GM12878 (cell line): ENCODE measurements around the gene MED31. TPM values are rescaled to one million over a fixed set of nuclear protein-coding genes. Genes with fewer than 3 reads are reported as not detected.

Experiments
- ATAC-seq: fragments of 200-7000 bp; cut with Tn5 transposase; 3 replicates; pipeline ENCODE4 v1.9.1; 2020; ENCODE audit warnings: mild to moderate bottlenecking, moderate library complexity
- BruUV-seq: library from RNA; stranded (reverse); fragments of 400-500 nt; replicated peaks from 2 replicates; lab custom pipeline; 2021; lab: Mats Ljungman, UMichigan
- CTCF ChIA-PET: fragments of 300-600 bp; sonication (Branson Sonifier 250); formaldehyde crosslinking; extraction: SDS; loops from one replicate; lab custom pipeline; 2021; ENCODE audit warnings: inconsistent platforms; lab: Yijun Ruan, JAX
- POLR2A ChIA-PET: fragments of 350-600 bp; formaldehyde crosslinking; extraction: SDS; loops from one replicate; lab custom pipeline; 2021; ENCODE audit warnings: inconsistent platforms; lab: Charles Lee
- RAD21 ChIA-PET: fragments of 300-600 bp; sonication (Branson Sonifier 250); formaldehyde crosslinking; loops from one replicate; lab custom pipeline; 2023; ENCODE audit warnings: antibody characterized with exemption; ENCODE audit not compliant: unreplicated experiment; lab: Charles Lee
- SMC1A ChIA-PET: fragments of 300-600 bp; sonication (Branson Sonifier 250); formaldehyde crosslinking; loops from one replicate; lab custom pipeline; 2023; ENCODE audit not compliant: unreplicated experiment, uncharacterized antibody; lab: Charles Lee
- DNase-seq: peaks from one replicate; pipeline ENCODE4 v3.0.0-alpha.2; 2011; ENCODE audit warnings: low read depth, low spot score
- FAIRE-seq: peaks from 3 replicates; lab custom pipeline; 2011; peaks lifted over from hg19 to GRCh38; lab: Jason Lieb, UNC
- H2AFZ ChIP-seq: 2 replicates; pipeline ENCODE4 v1.6.0; 2011; ENCODE audit warnings: low read depth, low read length, control low read depth; ENCODE audit not compliant: control insufficient read depth
- H3K27ac ChIP-seq: 2 replicates; pipeline ENCODE4 v1.5.1; 2011; ENCODE audit warnings: control low read depth; ENCODE audit not compliant: control insufficient read depth, insufficient read depth
- H3K27me3 ChIP-seq, 2 experiments: replicated peaks in 1 of 2; 2 replicates each; pipeline versions ENCODE4 v1.6.0 to v1.6.1; 2011; ENCODE audit warnings: low read length in 1 of 2; ENCODE audit not compliant: control insufficient read depth in 2 of 2, insufficient read depth in 2 of 2
- H3K36me3 ChIP-seq, 2 experiments: 2 replicates each; pipeline ENCODE4 v1.5.1; 2011; ENCODE audit warnings: low read length in 1 of 2; ENCODE audit not compliant: control insufficient read depth in 2 of 2, insufficient read depth in 2 of 2
- H3K4me1 ChIP-seq: 2 replicates; pipeline ENCODE4 v1.6.1; 2011; ENCODE audit warnings: mild to moderate bottlenecking, low read length, moderate library complexity, mixed read lengths; ENCODE audit not compliant: control insufficient read depth, insufficient read depth
- H3K4me2 ChIP-seq: 2 replicates; pipeline ENCODE4 v1.6.0; 2011; ENCODE audit warnings: control low read depth; ENCODE audit not compliant: control insufficient read depth, insufficient read depth
- H3K4me3 ChIP-seq: fragments of 200-600 bp; sonication (generic); 2 replicates; pipeline ENCODE4 v1.5.1; 2016
- H3K79me2 ChIP-seq: 2 replicates; pipeline ENCODE4 v1.6.0; 2011; ENCODE audit warnings: low read length; ENCODE audit not compliant: control insufficient read depth, insufficient read depth
- H3K9ac ChIP-seq: 2 replicates; pipeline ENCODE4 v1.8.0; 2011; ENCODE audit warnings: low read length, control low read depth, mixed read lengths; ENCODE audit not compliant: control insufficient read depth, insufficient read depth
- H3K9me3 ChIP-seq: replicated peaks from 3 replicates; pipeline ENCODE4 v1.5.1; 2011; ENCODE audit warnings: mild to moderate bottlenecking, low read length; ENCODE audit not compliant: control insufficient read depth, insufficient read depth
- H4K20me1 ChIP-seq: 2 replicates; pipeline ENCODE4 v1.6.0; 2011; ENCODE audit not compliant: control insufficient read depth, insufficient read depth
- ATF7 ChIP-seq: fragments of 450-650 bp; IDR thresholded peaks from 2 replicates; pipeline ENCODE4 v1.6.1; 2016; ENCODE audit warnings: low read depth, mild to moderate bottlenecking
- CREB1 ChIP-seq: IDR thresholded peaks from 2 replicates; pipeline ENCODE4 v1.6.1; 2012; ENCODE audit warnings: low read depth, mild to moderate bottlenecking, inconsistent platforms
- DPF2 ChIP-seq: fragments of 450-650 bp; IDR thresholded peaks from 2 replicates; pipeline ENCODE4 v1.6.1; 2017; ENCODE audit warnings: mild to moderate bottlenecking
- EP300 ChIP-seq, 2 experiments: fragments of 150-350 bp in 1 of 2; IDR thresholded peaks; 2 replicates each; pipeline ENCODE4 v1.6.1; 2011 to 2012; ENCODE audit warnings: low read depth in 2 of 2, low read length in 2 of 2, borderline replicate concordance in 1 of 2, improper control_type of control experiment in 1 of 2, inconsistent platforms in 1 of 2; ENCODE audit not compliant: control insufficient read depth in 1 of 2
- NFIC ChIP-seq: IDR thresholded peaks from 2 replicates; pipeline ENCODE4 v1.6.1; 2012; ENCODE audit warnings: low read depth, mild to moderate bottlenecking, inconsistent platforms, low read length, moderate library complexity
- NR2C1 ChIP-seq: fragments of 450-650 bp; IDR thresholded peaks from 2 replicates; pipeline ENCODE4 v1.6.1; 2017; ENCODE audit warnings: antibody characterized with exemption, mild to moderate bottlenecking, moderate library complexity
- NR2C2 ChIP-seq: IDR thresholded peaks from 2 replicates; pipeline ENCODE4 v1.6.1; 2011; ENCODE audit warnings: borderline replicate concordance, low read depth; ENCODE audit not compliant: control insufficient read depth, insufficient read length
- POU2F2 ChIP-seq: IDR thresholded peaks from 3 replicates; pipeline ENCODE4 v1.6.1; 2011; ENCODE audit warnings: low read depth, mild to moderate bottlenecking, low read length, borderline replicate concordance
- RELA ChIP-seq: fragments of 450-650 bp; IDR thresholded peaks from 2 replicates; pipeline ENCODE4 v1.8.0; 2014; ENCODE audit warnings: borderline replicate concordance; ENCODE audit not compliant: partially characterized antibody
- SRF ChIP-seq, 2 experiments: IDR thresholded peaks; 2 replicates each; pipeline ENCODE4 v1.6.1; 2011; ENCODE audit warnings: low read depth in 2 of 2, low read length in 2 of 2, mild to moderate bottlenecking in 1 of 2, moderate library complexity in 1 of 2
- STAT1 ChIP-seq: fragments of 450-650 bp; conservative IDR thresholded peaks from 2 replicates; pipeline ENCODE4 v1.6.1; 2014; ENCODE audit warnings: antibody characterized with exemption, mild to moderate bottlenecking
- TARDBP ChIP-seq: IDR thresholded peaks from 2 replicates; pipeline ENCODE4 v1.6.1; 2016; ENCODE audit warnings: borderline replicate concordance
- ZNF24 ChIP-seq: fragments of 450-650 bp; IDR thresholded peaks from 2 replicates; pipeline ENCODE4 v1.6.1; 2017; ENCODE audit warnings: antibody characterized with exemption, mild to moderate bottlenecking
- WGBS: methylation state at CpG from one replicate; pipeline ENCODE4 v1.1.6; 2016; ENCODE audit warnings: low lambda C conversion rate; ENCODE audit not compliant: insufficient replicate concordance, insufficient coverage; ENCODE audit errors: missing lambda C conversion rate; 5-methylcytosine and 5-hydroxymethylcytosine counted together
- in situ Hi-C: fragments of 300-500 bp; cut with MboI; formaldehyde crosslinking; loops from 9 replicates; pipeline ENCODE4 v1.14.3; 2018; ENCODE audit warnings: mixed read lengths
- intact Hi-C: fragments of 100-400 bp; cut with micrococcal nuclease; formaldehyde crosslinking; loops from one replicate; pipeline ENCODE4 v1.14.2; 2022; ENCODE audit not compliant: unreplicated experiment
- polyA plus RNA-seq, 11 experiments: library from polyadenylated mRNA; depleted of rRNA in 4 of 11; unstranded in 6 of 11; stranded (reverse) in 5 of 11; fragments of >200 nt; fragmentation: Nextera tagmentation in 4 of 11; fragmentation: Illumina TruSeq in 1 of 11; extraction: Ambion mirVana in 4 of 11; extraction: Trizol in 1 of 11; gene quantifications; 1 replicate in 1 of 11; 2 replicates in 10 of 11; pipeline versions ENCODE4 v1.2.1 to v1.2.3, GENCODE V29; 2011 to 2016; ENCODE audit warnings: inconsistent platforms in 2 of 11, missing spikeins in 2 of 11, low read depth in 1 of 11
- total RNA-seq, 4 experiments: library from RNA; depleted of rRNA in 3 of 4; stranded (reverse); fragments of >200 nt in 3 of 4; fragmentation: Illumina TruSeq in 1 of 4; extraction: Trizol in 1 of 4; gene quantifications; 2 replicates each; pipeline versions ENCODE4 v1.2.1 to v1.2.3, GENCODE V29; 2013 to 2021
- TF ChIP-seq, protein P1 (sequence below): IDR thresholded peaks from 2 replicates; pipeline ENCODE4 v1.6.1; 2012; ENCODE audit warnings: low read depth, low read length, improper control_type of control experiment
- TF ChIP-seq, protein P2 (sequence below): fragments of 450-650 bp; conservative IDR thresholded peaks from 2 replicates; pipeline ENCODE4 v1.6.1; 2017; ENCODE audit warnings: mild to moderate bottlenecking, moderate library complexity
- TF ChIP-seq, protein P3 (sequence below): fragments of 150-350 bp; IDR thresholded peaks from 2 replicates; pipeline ENCODE4 v1.6.1; 2016; ENCODE audit warnings: low read depth, low read length

Gene MED31
- total and polyA plus RNA-seq, 10 of the 15 experiments (the other 5 are each of a cell fraction or from before 2014, with no cell fraction given) = 14.4 to 71.1 (median 34.6) TPM

DNA sequence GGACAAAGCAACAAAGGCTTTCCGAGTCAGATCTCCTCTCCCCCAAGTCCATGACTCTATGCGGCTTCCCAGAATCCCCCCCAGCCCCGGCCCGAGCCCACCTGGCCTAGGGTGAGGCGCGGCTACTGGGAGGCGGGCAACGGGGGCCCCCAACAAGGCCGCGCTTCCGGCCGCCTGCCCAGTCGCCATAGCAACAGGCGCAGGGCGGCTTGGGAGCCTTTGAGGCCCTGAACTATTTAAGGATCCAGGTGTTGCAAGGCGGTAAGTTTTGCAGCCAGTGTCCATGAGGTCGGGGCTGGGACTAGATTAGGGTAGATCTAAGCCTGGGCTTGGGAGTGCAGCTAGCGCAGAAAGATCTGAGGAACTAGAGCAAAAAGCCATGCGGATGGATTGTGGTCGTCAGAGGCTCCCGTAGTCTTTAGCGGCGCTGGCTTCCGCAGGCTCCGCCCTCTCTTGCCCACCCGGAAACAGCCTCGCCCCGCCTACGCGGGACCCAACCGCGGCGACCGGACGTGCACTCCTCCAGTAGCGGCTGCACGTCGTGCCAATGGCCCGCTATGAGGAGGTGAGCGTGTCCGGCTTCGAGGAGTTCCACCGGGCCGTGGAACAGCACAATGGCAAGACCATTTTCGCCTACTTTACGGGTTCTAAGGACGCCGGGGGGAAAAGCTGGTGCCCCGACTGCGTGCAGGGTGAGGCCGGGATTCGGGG is 10.7 kb downstream of the MED31 start, which contains the start of the genes KIAA0753 and TXNDC17:
Gene KIAA0753 (minus strand): TSS at position 176 of the 711 bp plus-strand sequence. CDS start 5,608 bp downstream, outside the sequence.
Gene TXNDC17 (plus strand): TSS at position 525 of the 711 bp plus-strand sequence. CDS start 23 bp downstream, at position 548.
- ChIA-PET RAD21 (no interaction called here), CTCF (interaction anchor here (0.6 to 2.2 kb wide), 3 partner anchors 8 to 168 kb away, joined by 3 to 9 read pairs (median 5); no protein-coding TSS in a partner anchor), SMC1A (interaction anchor here (1.0 to 2.1 kb wide), 2 partner anchors 10 to 168 kb away, joined by 3 to 8 read pairs; partner anchors contain the start of genes C17orf100 and MED31), POLR2A (interaction anchor here (0.8 to 2.0 kb wide), 4 partner anchors 9 to 17 kb away, joined by 3 to 11 read pairs (median 4); partner anchors contain the start of genes C17orf100 and MED31)
- Histone ChIP-seq H3K27ac (peak within 1 kb of the TSS; percentile 83), H3K4me2 (peak within 1 kb of the TSS; percentile 88), H2AFZ (peak within 1 kb of the TSS; percentile 96), H3K9me3 (no peaks in the 10 kb centered on the region), H3K4me3 (peak within 1 kb of the TSS; percentile 87), H3K9ac (peak within 1 kb of the TSS; percentile 84), H4K20me1 (no peaks in the 10 kb centered on the region), H3K79me2 (peaks cover 33% of the 10 kb centered on the region), H3K27me3 (no peaks in the 10 kb centered on the region), H3K36me3 (peaks cover 0 to 12% of the 10 kb centered on the region in 2 experiments; a peak in 1 of 4 replicates), H3K4me1 (peaks cover 11% of the 10 kb centered on the region; the same call in 1 of the 2 replicates)
- intact Hi-C loops = loop anchor here (1.0 kb wide), 1 partner anchor 11 kb away; the partner anchor contains the start of genes C17orf100 and MED31
- FAIRE-seq (peak; percentile 86), ATAC-seq (peak; percentile 94), DNase-seq (peak; percentile 84)
- no TSS peak for BruUV-seq
- in situ Hi-C loops = no loop called here
- WGBS = under 1% methylated on average over 52 of the region's 52 CpGs
- TF ChIP-seq SRF (IDR thresholded peaks at IDR 0.05; ENCODE audit: low read depth in 2 of 2, low read length in 2 of 2) (peak; percentile 93 to 97), POU2F2 (peak; percentile 57; the same call in 2 of the 3 replicates), NR2C2 (no peak), RELA (peak; percentile 5), NR2C1 (peak; percentile 32; the same call in 1 of the 2 replicates), TARDBP (no peak), CREB1 (peak; percentile 61; the same call in 1 of the 2 replicates), ATF7 (0 out of 2 replicates have a peak, but pooled peaks have one; percentile 37), STAT1 (peak; percentile 87; the same call in 1 of the 2 replicates), ZNF24 (no peak), NFIC (no peak), DPF2 (0 out of 2 replicates have a peak, but pooled peaks have one; percentile 55), EP300 (IDR thresholded peaks at IDR 0.05; ENCODE audit: borderline replicate concordance in 1 of 2, control insufficient read depth in 1 of 2, low read depth in 2 of 2, low read length in 2 of 2) (peak in 1 of 2 experiments; percentile 49; a peak in 2 of 4 replicates)
- TF ChIP-seq, protein P1, sequence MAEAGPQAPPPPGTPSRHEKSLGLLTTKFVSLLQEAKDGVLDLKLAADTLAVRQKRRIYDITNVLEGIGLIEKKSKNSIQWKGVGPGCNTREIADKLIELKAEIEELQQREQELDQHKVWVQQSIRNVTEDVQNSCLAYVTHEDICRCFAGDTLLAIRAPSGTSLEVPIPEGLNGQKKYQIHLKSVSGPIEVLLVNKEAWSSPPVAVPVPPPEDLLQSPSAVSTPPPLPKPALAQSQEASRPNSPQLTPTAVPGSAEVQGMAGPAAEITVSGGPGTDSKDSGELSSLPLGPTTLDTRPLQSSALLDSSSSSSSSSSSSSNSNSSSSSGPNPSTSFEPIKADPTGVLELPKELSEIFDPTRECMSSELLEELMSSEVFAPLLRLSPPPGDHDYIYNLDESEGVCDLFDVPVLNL = 0 out of 2 replicates have a peak, but pooled peaks have one; percentile 27
- TF ChIP-seq, protein P2, sequence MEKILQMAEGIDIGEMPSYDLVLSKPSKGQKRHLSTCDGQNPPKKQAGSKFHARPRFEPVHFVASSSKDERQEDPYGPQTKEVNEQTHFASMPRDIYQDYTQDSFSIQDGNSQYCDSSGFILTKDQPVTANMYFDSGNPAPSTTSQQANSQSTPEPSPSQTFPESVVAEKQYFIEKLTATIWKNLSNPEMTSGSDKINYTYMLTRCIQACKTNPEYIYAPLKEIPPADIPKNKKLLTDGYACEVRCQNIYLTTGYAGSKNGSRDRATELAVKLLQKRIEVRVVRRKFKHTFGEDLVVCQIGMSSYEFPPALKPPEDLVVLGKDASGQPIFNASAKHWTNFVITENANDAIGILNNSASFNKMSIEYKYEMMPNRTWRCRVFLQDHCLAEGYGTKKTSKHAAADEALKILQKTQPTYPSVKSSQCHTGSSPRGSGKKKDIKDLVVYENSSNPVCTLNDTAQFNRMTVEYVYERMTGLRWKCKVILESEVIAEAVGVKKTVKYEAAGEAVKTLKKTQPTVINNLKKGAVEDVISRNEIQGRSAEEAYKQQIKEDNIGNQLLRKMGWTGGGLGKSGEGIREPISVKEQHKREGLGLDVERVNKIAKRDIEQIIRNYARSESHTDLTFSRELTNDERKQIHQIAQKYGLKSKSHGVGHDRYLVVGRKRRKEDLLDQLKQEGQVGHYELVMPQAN = peak; percentile 95
- TF ChIP-seq, protein P3, sequence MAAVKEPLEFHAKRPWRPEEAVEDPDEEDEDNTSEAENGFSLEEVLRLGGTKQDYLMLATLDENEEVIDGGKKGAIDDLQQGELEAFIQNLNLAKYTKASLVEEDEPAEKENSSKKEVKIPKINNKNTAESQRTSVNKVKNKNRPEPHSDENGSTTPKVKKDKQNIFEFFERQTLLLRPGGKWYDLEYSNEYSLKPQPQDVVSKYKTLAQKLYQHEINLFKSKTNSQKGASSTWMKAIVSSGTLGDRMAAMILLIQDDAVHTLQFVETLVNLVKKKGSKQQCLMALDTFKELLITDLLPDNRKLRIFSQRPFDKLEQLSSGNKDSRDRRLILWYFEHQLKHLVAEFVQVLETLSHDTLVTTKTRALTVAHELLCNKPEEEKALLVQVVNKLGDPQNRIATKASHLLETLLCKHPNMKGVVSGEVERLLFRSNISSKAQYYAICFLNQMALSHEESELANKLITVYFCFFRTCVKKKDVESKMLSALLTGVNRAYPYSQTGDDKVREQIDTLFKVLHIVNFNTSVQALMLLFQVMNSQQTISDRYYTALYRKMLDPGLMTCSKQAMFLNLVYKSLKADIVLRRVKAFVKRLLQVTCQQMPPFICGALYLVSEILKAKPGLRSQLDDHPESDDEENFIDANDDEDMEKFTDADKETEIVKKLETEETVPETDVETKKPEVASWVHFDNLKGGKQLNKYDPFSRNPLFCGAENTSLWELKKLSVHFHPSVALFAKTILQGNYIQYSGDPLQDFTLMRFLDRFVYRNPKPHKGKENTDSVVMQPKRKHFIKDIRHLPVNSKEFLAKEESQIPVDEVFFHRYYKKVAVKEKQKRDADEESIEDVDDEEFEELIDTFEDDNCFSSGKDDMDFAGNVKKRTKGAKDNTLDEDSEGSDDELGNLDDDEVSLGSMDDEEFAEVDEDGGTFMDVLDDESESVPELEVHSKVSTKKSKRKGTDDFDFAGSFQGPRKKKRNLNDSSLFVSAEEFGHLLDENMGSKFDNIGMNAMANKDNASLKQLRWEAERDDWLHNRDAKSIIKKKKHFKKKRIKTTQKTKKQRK = no peak
